Neural cell (in vitro differentiated cells): ENCODE measurements around the gene ELP1. TPM values are rescaled to one million over a fixed set of nuclear protein-coding genes. Genes with fewer than 3 reads are reported as not detected.

Source experiments
- H2AFZ ChIP-seq: fragments of 200-600, 300-800 bp; sonication (generic), shearing (Covaris generic); 2 replicates; pipeline ENCODE4 v1.6.0; 2014; ENCODE audit warnings: low read depth, mild to moderate bottlenecking, antibody characterized with exemption, low read length, moderate library complexity
- H3F3A ChIP-seq: fragments of 200-600 bp; shearing (Covaris generic); 2 replicates; pipeline ENCODE4 v1.6.1; 2016; ENCODE audit warnings: mild to moderate bottlenecking, moderate library complexity, mixed read lengths, antibody characterized with exemption, low read length; ENCODE audit not compliant: insufficient read depth, poor library complexity, severe bottlenecking
- H3K27ac ChIP-seq: fragments of 200-600, 300-800 bp; sonication (generic), shearing (Covaris generic); 2 replicates; pipeline ENCODE4 v1.5.1; 2014; ENCODE audit warnings: mild to moderate bottlenecking, low read length, moderate library complexity
- H3K27me3 ChIP-seq: fragments of 300-800, 200-600 bp; sonication (generic), shearing (Covaris generic); 2 replicates; pipeline ENCODE4 v1.6.0; 2014; ENCODE audit warnings: mild to moderate bottlenecking, low read depth, low read length, moderate library complexity; ENCODE audit not compliant: insufficient read depth
- H3K36me3 ChIP-seq: fragments of 300-800, 200-600 bp; sonication (generic), shearing (Covaris generic); 2 replicates; pipeline ENCODE4 v1.5.1; 2014; ENCODE audit warnings: mild to moderate bottlenecking, antibody characterized with exemption, low read length, moderate library complexity; ENCODE audit not compliant: insufficient read depth
- H3K4me2 ChIP-seq: fragments of 300-800, 200-600 bp; sonication (generic), shearing (Covaris generic); 2 replicates; pipeline ENCODE4 v1.6.0; 2014; ENCODE audit warnings: mild to moderate bottlenecking, low read length
- H3K4me3 ChIP-seq: fragments of 300-800, 200-600 bp; sonication (generic), shearing (Covaris generic); 2 replicates; pipeline ENCODE4 v1.5.1; 2014; ENCODE audit warnings: mild to moderate bottlenecking, low read length, moderate library complexity
- H3K79me2 ChIP-seq: fragments of 200-600 bp; shearing (Covaris generic); replicated peaks from 2 replicates; pipeline ENCODE4 v1.6.0; 2014; ENCODE audit warnings: mild to moderate bottlenecking, low read length, moderate library complexity; ENCODE audit not compliant: insufficient read depth
- H3K9ac ChIP-seq: fragments of 300-800, 200-600 bp; sonication (generic), shearing (Covaris generic); 2 replicates; pipeline ENCODE4 v1.6.1; 2016; ENCODE audit warnings: mild to moderate bottlenecking, low read length, mixed read lengths
- H3K9me2 ChIP-seq: fragments of 200-600 bp; shearing (Covaris generic); 2 replicates; pipeline ENCODE4 v1.6.1; 2016; ENCODE audit warnings: mild to moderate bottlenecking, low read length, mixed read lengths; ENCODE audit not compliant: insufficient read depth
- H3K9me3 ChIP-seq: fragments of 200-600, 300-800 bp; sonication (generic), shearing (Covaris generic); 2 replicates; pipeline ENCODE4 v1.6.1; 2016; ENCODE audit warnings: mild to moderate bottlenecking, mixed run types, low read length, moderate library complexity, mixed read lengths
- H4K20me1 ChIP-seq: fragments of 200-600 bp; shearing (Covaris generic); 2 replicates; pipeline ENCODE4 v1.6.1; 2016; ENCODE audit warnings: mild to moderate bottlenecking, mixed run types; ENCODE audit not compliant: insufficient read depth
- EP300 ChIP-seq: fragments of 450-650 bp; conservative IDR thresholded peaks from 2 replicates; pipeline ENCODE4 v1.6.1; 2014; ENCODE audit warnings: antibody characterized with exemption, mild to moderate bottlenecking, moderate library complexity; ENCODE audit not compliant: poor library complexity, severe bottlenecking
- EZH2 ChIP-seq: fragments of 200-600, 300-800 bp; shearing (Covaris generic), sonication (generic); IDR thresholded peaks from 2 replicates; pipeline ENCODE4 v1.6.1; 2014; ENCODE audit warnings: antibody characterized with exemption, low read length, borderline replicate concordance, mild to moderate bottlenecking; ENCODE audit not compliant: insufficient read depth, poor library complexity, severe bottlenecking
- MXI1 ChIP-seq: fragments of 450-650 bp; conservative IDR thresholded peaks from 2 replicates; pipeline ENCODE4 v1.6.1; 2014; ENCODE audit warnings: antibody characterized with exemption, mild to moderate bottlenecking; ENCODE audit not compliant: poor library complexity, severe bottlenecking
- POLR2AphosphoS5 ChIP-seq: IDR thresholded peaks from 2 replicates; pipeline ENCODE4 v1.6.1; 2012
- RAD21 ChIP-seq: fragments of 450-650 bp; conservative IDR thresholded peaks from 2 replicates; pipeline ENCODE4 v1.6.1; 2014; ENCODE audit warnings: antibody characterized with exemption, mild to moderate bottlenecking, moderate library complexity
- SMC3 ChIP-seq: fragments of 450-650 bp; conservative IDR thresholded peaks from 2 replicates; pipeline ENCODE4 v1.6.1; 2014; ENCODE audit warnings: antibody characterized with exemption, mild to moderate bottlenecking, moderate library complexity; ENCODE audit not compliant: poor library complexity
- TAF1 ChIP-seq: IDR thresholded peaks from 2 replicates; pipeline ENCODE4 v1.6.1; 2012; ENCODE audit warnings: low read depth
- polyA plus RNA-seq: library from polyadenylated mRNA; depleted of rRNA; stranded (reverse); fragments of >200 nt; gene quantifications from 2 replicates; pipeline ENCODE4 v1.2.3, GENCODE V29; 2014
- TF ChIP-seq, protein P1 (sequence below): IDR thresholded peaks from 2 replicates; pipeline ENCODE4 v1.6.1; 2012; ENCODE audit warnings: borderline replicate concordance
- TF ChIP-seq, protein P2 (sequence below): fragments of 450-650 bp; IDR thresholded peaks from 2 replicates; pipeline ENCODE4 v1.5.1; 2014; ENCODE audit warnings: antibody characterized with exemption, mild to moderate bottlenecking, moderate library complexity; ENCODE audit not compliant: poor library complexity, severe bottlenecking

ELP1 gene
- polyA plus RNA-seq, 1 donor from 2014 or later, result 112 TPM

GRCh38 chr9:108861464-108861863, 72.5 kb downstream of the ELP1 start:
- TF ChIP-seq TAF1, result no peak
- TF ChIP-seq POLR2AphosphoS5, result no peak
- TF ChIP-seq MXI1, result no peak
- TF ChIP-seq, protein P1, sequence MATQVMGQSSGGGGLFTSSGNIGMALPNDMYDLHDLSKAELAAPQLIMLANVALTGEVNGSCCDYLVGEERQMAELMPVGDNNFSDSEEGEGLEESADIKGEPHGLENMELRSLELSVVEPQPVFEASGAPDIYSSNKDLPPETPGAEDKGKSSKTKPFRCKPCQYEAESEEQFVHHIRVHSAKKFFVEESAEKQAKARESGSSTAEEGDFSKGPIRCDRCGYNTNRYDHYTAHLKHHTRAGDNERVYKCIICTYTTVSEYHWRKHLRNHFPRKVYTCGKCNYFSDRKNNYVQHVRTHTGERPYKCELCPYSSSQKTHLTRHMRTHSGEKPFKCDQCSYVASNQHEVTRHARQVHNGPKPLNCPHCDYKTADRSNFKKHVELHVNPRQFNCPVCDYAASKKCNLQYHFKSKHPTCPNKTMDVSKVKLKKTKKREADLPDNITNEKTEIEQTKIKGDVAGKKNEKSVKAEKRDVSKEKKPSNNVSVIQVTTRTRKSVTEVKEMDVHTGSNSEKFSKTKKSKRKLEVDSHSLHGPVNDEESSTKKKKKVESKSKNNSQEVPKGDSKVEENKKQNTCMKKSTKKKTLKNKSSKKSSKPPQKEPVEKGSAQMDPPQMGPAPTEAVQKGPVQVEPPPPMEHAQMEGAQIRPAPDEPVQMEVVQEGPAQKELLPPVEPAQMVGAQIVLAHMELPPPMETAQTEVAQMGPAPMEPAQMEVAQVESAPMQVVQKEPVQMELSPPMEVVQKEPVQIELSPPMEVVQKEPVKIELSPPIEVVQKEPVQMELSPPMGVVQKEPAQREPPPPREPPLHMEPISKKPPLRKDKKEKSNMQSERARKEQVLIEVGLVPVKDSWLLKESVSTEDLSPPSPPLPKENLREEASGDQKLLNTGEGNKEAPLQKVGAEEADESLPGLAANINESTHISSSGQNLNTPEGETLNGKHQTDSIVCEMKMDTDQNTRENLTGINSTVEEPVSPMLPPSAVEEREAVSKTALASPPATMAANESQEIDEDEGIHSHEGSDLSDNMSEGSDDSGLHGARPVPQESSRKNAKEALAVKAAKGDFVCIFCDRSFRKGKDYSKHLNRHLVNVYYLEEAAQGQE, result no peak
- no peak for TF ChIP-seq SMC3
- TF ChIP-seq, protein P2, sequence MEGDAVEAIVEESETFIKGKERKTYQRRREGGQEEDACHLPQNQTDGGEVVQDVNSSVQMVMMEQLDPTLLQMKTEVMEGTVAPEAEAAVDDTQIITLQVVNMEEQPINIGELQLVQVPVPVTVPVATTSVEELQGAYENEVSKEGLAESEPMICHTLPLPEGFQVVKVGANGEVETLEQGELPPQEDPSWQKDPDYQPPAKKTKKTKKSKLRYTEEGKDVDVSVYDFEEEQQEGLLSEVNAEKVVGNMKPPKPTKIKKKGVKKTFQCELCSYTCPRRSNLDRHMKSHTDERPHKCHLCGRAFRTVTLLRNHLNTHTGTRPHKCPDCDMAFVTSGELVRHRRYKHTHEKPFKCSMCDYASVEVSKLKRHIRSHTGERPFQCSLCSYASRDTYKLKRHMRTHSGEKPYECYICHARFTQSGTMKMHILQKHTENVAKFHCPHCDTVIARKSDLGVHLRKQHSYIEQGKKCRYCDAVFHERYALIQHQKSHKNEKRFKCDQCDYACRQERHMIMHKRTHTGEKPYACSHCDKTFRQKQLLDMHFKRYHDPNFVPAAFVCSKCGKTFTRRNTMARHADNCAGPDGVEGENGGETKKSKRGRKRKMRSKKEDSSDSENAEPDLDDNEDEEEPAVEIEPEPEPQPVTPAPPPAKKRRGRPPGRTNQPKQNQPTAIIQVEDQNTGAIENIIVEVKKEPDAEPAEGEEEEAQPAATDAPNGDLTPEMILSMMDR, result no peak
- no peak for TF ChIP-seq EZH2
- TF ChIP-seq RAD21, result no peak
- no peak for TF ChIP-seq EP300
- Histone ChIP-seq H3K4me3 (no peak overlapping the region), H3K9me3 (no peaks in the 10 kb centered on the region), H2AFZ (no peak overlapping the region), H3K27ac (no peak overlapping the region), H3K27me3 (no peaks in the 10 kb centered on the region), H3K9me2 (no peaks in the 10 kb centered on the region), H3K4me2 (no peak overlapping the region), H3K36me3 (no peaks in the 10 kb centered on the region), H3F3A (no peaks in the 10 kb centered on the region), H4K20me1 (no peaks in the 10 kb centered on the region), H3K79me2 (no peaks in the 10 kb centered on the region), H3K9ac (no peak overlapping the region)

DNA sequence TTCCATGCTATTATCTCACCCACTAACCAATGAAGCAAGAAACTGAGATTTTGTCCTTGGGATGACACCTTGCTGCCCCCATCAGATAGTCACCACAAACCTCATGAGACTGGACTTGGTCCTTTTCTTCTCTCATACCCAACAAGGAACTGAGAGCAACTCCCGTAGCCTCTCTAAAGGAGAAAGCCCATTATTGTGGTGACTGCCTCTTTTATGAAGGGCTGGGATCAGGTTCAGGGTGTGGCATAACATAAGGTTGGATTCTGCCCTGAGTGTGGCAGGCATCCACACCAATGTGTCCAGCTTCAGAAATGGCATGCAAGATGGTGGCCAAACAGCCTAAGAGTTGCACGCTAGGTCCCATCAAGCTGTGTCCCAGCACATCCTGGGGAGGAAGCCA, 73.2 kb downstream of the ELP1 start:
- Histone ChIP-seq H3K36me3 (no peaks in the 10 kb centered on the region), H3K27me3 (no peaks in the 10 kb centered on the region), H2AFZ (no peak overlapping the region), H3K9me3 (no peaks in the 10 kb centered on the region), H3K4me2 (no peak overlapping the region), H3K79me2 (no peaks in the 10 kb centered on the region), H3F3A (no peaks in the 10 kb centered on the region), H3K9me2 (no peaks in the 10 kb centered on the region), H4K20me1 (no peaks in the 10 kb centered on the region), H3K9ac (no peak overlapping the region), H3K27ac (no peak overlapping the region), H3K4me3 (no peak overlapping the region)
- TF ChIP-seq, protein P2, result no peak
- TF ChIP-seq EZH2 (no peak), EP300 (no peak), SMC3 (no peak), MXI1 (no peak), POLR2AphosphoS5 (no peak), RAD21 (no peak), TAF1 (no peak)
- TF ChIP-seq, protein P1, result no peak
